CD14-positive monocyte (primary cell): ENCODE results near the gene UBE2E1. TPM values are rescaled to one million over a fixed set of nuclear protein-coding genes. Genes with fewer than 3 reads are reported as not detected.

ENCODE experiments used
- DNase-seq, 3 donors: peaks; one replicate each; pipeline ENCODE4 v3.0.0-alpha.2; 2011 to 2022
- H2AFZ ChIP-seq: 2 replicates; pipeline ENCODE4 v1.6.0; 2012; ENCODE audit warnings: mild to moderate bottlenecking, low read depth, low read length, inconsistent platforms; ENCODE audit not compliant: insufficient read depth, poor library complexity, severe bottlenecking
- H3K27ac ChIP-seq, 2 donors: 1 replicate in 1 of 2; 2 replicates in 1 of 2; pipeline ENCODE4 v1.5.1; 2012 to 2013; ENCODE audit warnings: low read length in 2 of 2, control low read depth in 1 of 2, inconsistent platforms in 1 of 2, low read depth in 1 of 2, mild to moderate bottlenecking in 1 of 2
- H3K27me3 ChIP-seq, 2 donors: one replicate each; pipeline versions ENCODE4 v1.6.0 to v1.6.1; 2011 to 2013; ENCODE audit warnings: low read length in 2 of 2; ENCODE audit not compliant: control insufficient read depth in 2 of 2, insufficient read depth in 2 of 2
- H3K36me3 ChIP-seq, 2 donors: replicated peaks in 1 of 2; 1 replicate in 1 of 2; 2 replicates in 1 of 2; pipeline versions ENCODE4 v1.5.1 to v1.6.1; 2012 to 2013; ENCODE audit warnings: low read length in 2 of 2, control low read depth in 1 of 2, inconsistent platforms in 1 of 2, mild to moderate bottlenecking in 1 of 2; ENCODE audit not compliant: insufficient read depth in 2 of 2, control insufficient read depth in 1 of 2
- H3K4me1 ChIP-seq, 2 donors: 1 replicate in 1 of 2; 2 replicates in 1 of 2; pipeline versions ENCODE4 v1.5.1 to v1.6.1; 2012 to 2013; ENCODE audit warnings: low read length in 2 of 2, control low read depth in 1 of 2, inconsistent platforms in 1 of 2, mild to moderate bottlenecking in 1 of 2, moderate library complexity in 1 of 2; ENCODE audit not compliant: insufficient read depth in 2 of 2, control insufficient read depth in 1 of 2
- H3K4me2 ChIP-seq: replicated peaks from 2 replicates; pipeline ENCODE3; 2012; ENCODE audit warnings: low read length, moderate library complexity, mild to moderate bottlenecking; ENCODE audit not compliant: poor library complexity, severe bottlenecking; ENCODE audit errors: extremely low read depth
- H3K4me3 ChIP-seq, 3 experiments: fragments of 200-600 bp in 1 of 3; sonication (generic) in 1 of 3; replicated peaks in 1 of 3; 1 replicate in 2 of 3; 2 replicates in 1 of 3; pipeline ENCODE4 v1.5.1; 2011 to 2013; ENCODE audit warnings: low read length in 3 of 3, mild to moderate bottlenecking in 3 of 3, control low read depth in 2 of 3, low read depth in 2 of 3, inconsistent platforms in 1 of 3, moderate library complexity in 1 of 3
- H3K79me2 ChIP-seq: 2 replicates; pipeline ENCODE4 v1.6.0; 2012; ENCODE audit warnings: mild to moderate bottlenecking, control low read depth, inconsistent platforms, low read length, moderate library complexity; ENCODE audit not compliant: insufficient read depth
- H3K9ac ChIP-seq: 2 replicates; pipeline ENCODE4 v1.6.0; 2017; ENCODE audit warnings: low read length, mild to moderate bottlenecking; ENCODE audit not compliant: insufficient read depth, poor library complexity, severe bottlenecking
- H3K9me3 ChIP-seq, 2 donors: replicated peaks in 1 of 2; 1 replicate in 1 of 2; 2 replicates in 1 of 2; pipeline versions ENCODE4 v1.5.1 to v1.6.1; 2012 to 2013; ENCODE audit warnings: low read length in 2 of 2, control low read depth in 1 of 2; ENCODE audit not compliant: control insufficient read depth in 1 of 2, insufficient read depth in 1 of 2
- H4K20me1 ChIP-seq: 2 replicates; pipeline ENCODE4 v1.6.0; 2012; ENCODE audit warnings: mild to moderate bottlenecking, low read length, control low read depth, moderate library complexity; ENCODE audit not compliant: insufficient read depth
- H3K27ac Mint-ChIP-seq, 7 donors: one replicate each; pipeline ENCODE4 v1.8.0; 2020; ENCODE audit warnings: mild to moderate bottlenecking in 7 of 7, mixed read lengths in 7 of 7, moderate library complexity in 6 of 7, inconsistent platforms in 2 of 7
- H3K27me3 Mint-ChIP-seq, 3 donors: one replicate each; pipeline ENCODE4 v1.8.0; 2021 to 2022; ENCODE audit warnings: low read depth in 3 of 3, mild to moderate bottlenecking in 3 of 3, mixed read lengths in 3 of 3, moderate library complexity in 3 of 3, inconsistent platforms in 1 of 3
- H3K36me3 Mint-ChIP-seq, 2 donors: one replicate each; pipeline ENCODE4 v1.8.0; 2020; ENCODE audit warnings: mixed read lengths in 2 of 2, inconsistent platforms in 1 of 2, mild to moderate bottlenecking in 1 of 2
- H3K4me1 Mint-ChIP-seq: one replicate; pipeline ENCODE4 v1.8.0; 2020; ENCODE audit warnings: mild to moderate bottlenecking, mixed read lengths
- H3K4me3 Mint-ChIP-seq, 2 donors: one replicate each; pipeline ENCODE4 v1.8.0; 2020; ENCODE audit warnings: mild to moderate bottlenecking in 2 of 2, mixed read lengths in 2 of 2, moderate library complexity in 1 of 2
- H3K9me3 Mint-ChIP-seq, 7 donors: one replicate each; pipeline ENCODE4 v1.8.0; 2020 to 2022; ENCODE audit warnings: mixed read lengths in 7 of 7, mild to moderate bottlenecking in 6 of 7, moderate library complexity in 6 of 7, inconsistent platforms in 2 of 7
- CTCF ChIP-seq: fragments of 200-600 bp; IDR thresholded peaks from one replicate; pipeline ENCODE4 v1.8.0; 2022; ENCODE audit warnings: antibody characterized with exemption, mild to moderate bottlenecking
- WGBS: methylation state at CpG from one replicate; pipeline ENCODE4 v1.1.5; 2013; ENCODE audit warnings: missing lambda C conversion rate; ENCODE audit not compliant: insufficient coverage; 5-methylcytosine and 5-hydroxymethylcytosine counted together
- intact Hi-C, 2 donors: fragments of 100-400 bp; cut with micrococcal nuclease; formaldehyde crosslinking; loops; one replicate each; pipeline versions ENCODE4 v1.15.0 to v1.15.1; 2023
- polyA plus RNA-seq, 3 donors: library from polyadenylated mRNA; depleted of rRNA in 1 of 3; unstranded in 2 of 3; stranded (reverse) in 1 of 3; fragments of 300-500 nt in 2 of 3; fragments of >200 nt in 1 of 3; fragmentation: Illumina TruSeq in 2 of 3; gene quantifications; 1 replicate in 2 of 3; 2 replicates in 1 of 3; pipeline ENCODE4 v1.2.3, GENCODE V29; 2012 to 2021

The UBE2E1 gene
- polyA plus RNA-seq, 3 donors = 31.3 to 60.2 (median 34.6) TPM

DNA sequence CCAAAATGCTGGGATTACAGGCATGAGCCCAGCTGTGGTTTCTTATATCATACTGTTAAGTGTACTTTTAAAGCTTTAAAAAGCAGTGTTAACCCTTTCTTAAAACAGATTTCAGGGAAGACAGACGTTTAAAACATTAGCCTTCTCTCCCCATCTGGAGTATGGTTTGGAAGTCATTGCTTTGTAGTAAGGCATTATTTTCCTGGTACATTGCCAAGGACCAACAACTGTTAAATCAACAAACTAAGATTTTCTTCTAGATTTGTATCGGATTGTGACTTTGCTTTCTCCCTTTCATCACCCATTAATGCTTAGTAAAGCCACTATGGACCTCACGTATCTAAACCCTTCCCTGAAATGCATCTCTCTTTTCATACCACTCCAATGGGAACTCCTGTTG lies 50.5 kb downstream of the UBE2E1 start:
- H3K27ac ChIP-seq = peak overlapping the region in 1 of 2 donors; percentile 72
- Mint-ChIP-seq H3K27ac (peak overlapping the region in 5 of 7 donors; percentile 82 to 91 (median 87)), H3K4me1 (peaks cover 44% of the 10 kb centered on the region), H3K4me3 (no peak overlapping the region), H3K9me3 (peaks cover 2 to 11% (median 4%) of the 10 kb centered on the region in 7 donors), H3K27me3 (no peaks in the 10 kb centered on the region), H3K36me3 (peaks cover 20 to 24% of the 10 kb centered on the region in 2 donors)
- H3K9ac ChIP-seq = no peak overlapping the region
- H3K27me3 ChIP-seq = no peaks in the 10 kb centered on the region
- WGBS = 80% methylated on average over 1 of the region's 3 CpGs
- H3K4me1 ChIP-seq = peaks cover 29 to 38% of the 10 kb centered on the region in 2 donors
- intact Hi-C loops = no loop called here
- H3K36me3 ChIP-seq = peaks cover 4 to 7% of the 10 kb centered on the region in 2 donors
- TF ChIP-seq CTCF = no peak
- peaks cover 0 to 4% of the 10 kb centered on the region in 2 donors for H3K9me3 ChIP-seq
- H3K4me3 ChIP-seq = no peak overlapping the region
- H2AFZ ChIP-seq = no peak overlapping the region
- peak overlapping the region; percentile 42 for H3K4me2 ChIP-seq
- peaks cover 75% of the 10 kb centered on the region for H3K79me2 ChIP-seq
- no peak for DNase-seq
- H4K20me1 ChIP-seq = peaks cover 99% of the 10 kb centered on the region

- peak overlapping the region in 1 of 2 donors; percentile 0 for H3K27ac ChIP-seq
- Mint-ChIP-seq H3K9me3 (peaks cover 0 to 5% (median 2%) of the 10 kb centered on the region in 7 donors), H3K4me1 (peaks cover 45% of the 10 kb centered on the region), H3K4me3 (no peak overlapping the region), H3K36me3 (peaks cover 22% of the 10 kb centered on the region in 2 donors), H3K27ac (peak overlapping the region in 5 of 7 donors; percentile 23 to 58 (median 50)), H3K27me3 (no peaks in the 10 kb centered on the region)
- peaks cover 100% of the 10 kb centered on the region for H4K20me1 ChIP-seq
- no peaks in the 10 kb centered on the region for H3K27me3 ChIP-seq
- H3K4me1 ChIP-seq = peaks cover 29 to 39% of the 10 kb centered on the region in 2 donors
- no peak overlapping the region for H3K4me2 ChIP-seq
- no peak overlapping the region for H3K4me3 ChIP-seq
- WGBS = no CpG with 5 or more reads among the region's 1 CpG
- H3K36me3 ChIP-seq = no peaks in the 10 kb centered on the region
- intact Hi-C loops = no loop called here
- H3K9ac ChIP-seq = no peak overlapping the region
- no peak overlapping the region for H2AFZ ChIP-seq
- no peaks in the 10 kb centered on the region for H3K9me3 ChIP-seq
- no peak for TF ChIP-seq CTCF
- peaks cover 64% of the 10 kb centered on the region for H3K79me2 ChIP-seq
- DNase-seq = no peak
Observed at GRCh38 chr3:23859012-23859743, 53.4 kb downstream of the UBE2E1 start.
